Spleen (tissue), 7 donors: ENCODE data around the gene CLEC4D.
A peak's percentile ranks its signal among the peaks of the same experiment; 100 is the strongest.

Source experiments
- CTCF ChIP-seq, 11 experiments: fragments of 200-600 bp in 7 of 11; fragments of 450-650 bp in 4 of 11; sonication (generic) in 4 of 11; IDR thresholded peaks in 8 of 11; conservative IDR thresholded peaks in 3 of 11; 1 replicate in 7 of 11; 2 replicates in 4 of 11; pipeline versions ENCODE4 v1.4.0 to v1.8.0; 2016 to 2021; ENCODE audit warnings: antibody characterized with exemption in 11 of 11, inconsistent platforms in 4 of 11, mild to moderate bottlenecking in 1 of 11
- POLR2A ChIP-seq, 3 donors: fragments of 450-650 bp; IDR thresholded peaks; one replicate each; pipeline ENCODE4 v1.5.1; 2017; ENCODE audit warnings: antibody characterized with exemption in 3 of 3, mild to moderate bottlenecking in 1 of 3
- POLR2AphosphoS5 ChIP-seq, 3 donors: sonication (generic); formaldehyde crosslinking; IDR thresholded peaks; one replicate each; pipeline ENCODE4 v1.5.1; 2017; ENCODE audit warnings: antibody characterized with exemption in 3 of 3
- donor health status: DM: no; HTN: no; CAD: no; lungs with moderate emphysema.
- donor health status: DM: no; HTN: no; CAD: no.
- donor health status: DM: no; HTN: no; CAD: no.

- peak in 1 of 3 donors; percentile 44 for TF ChIP-seq POLR2AphosphoS5 (IDR thresholded peaks at IDR 0.05)
- no peak for TF ChIP-seq CTCF (IDR thresholded peaks at IDR 0.05 in 8 of 11, conservative IDR thresholded peaks at IDR 0.05 in 3 of 11)
- no peak for TF ChIP-seq POLR2A (IDR thresholded peaks at IDR 0.05)
Observed at GRCh38 chr12:8527250-8528130, 14.2 kb downstream of the CLEC4D start.
